ENCODE data around the gene HPSE2.
"Not testable (repeated sequence)": the region's sequence is repeated elsewhere in the genome, so short reads cannot be mapped to it uniquely, and the experiment has no call there.

The HPSE2 gene

GRCh38 chr10:99005254-99005653 is 230.4 kb downstream of the HPSE2 start:
- DNase-seq (ENCODE audit: low spot score) = no peak

GRCh38 chr10:99004738-99005137 is 230.9 kb downstream of the HPSE2 start:
- no peak for DNase-seq (ENCODE audit: low spot score)

GRCh38 chr10:99002392-99002791 is 233.3 kb downstream of the HPSE2 start:
- DNase-seq (ENCODE audit: low spot score) = no peak

- no peak for DNase-seq (ENCODE audit: low spot score)
Observed at GRCh38 chr10:98997596-98997995, 238.1 kb downstream of the HPSE2 start.

- no peak for DNase-seq (ENCODE audit: low spot score)
Observed at GRCh38 chr10:98994030-98994429, 241.6 kb downstream of the HPSE2 start.

- not testable (repeated sequence) for DNase-seq (ENCODE audit: low spot score)
Observed at GRCh38 chr10:98983751-98984150, 251.9 kb downstream of the HPSE2 start.

GRCh38 chr10:98980353-98980752 is 255.3 kb downstream of the HPSE2 start:
- no peak for DNase-seq (ENCODE audit: low spot score)

GRCh38 chr10:98971464-98971863 is 264.2 kb downstream of the HPSE2 start:
- DNase-seq (ENCODE audit: low spot score) = no peak

GRCh38 chr10:98967601-98968000 is 268.1 kb downstream of the HPSE2 start:
- DNase-seq (ENCODE audit: low spot score) = no peak

GRCh38 chr10:98963608-98964007 is 272.0 kb downstream of the HPSE2 start:
- no peak for DNase-seq (ENCODE audit: low spot score)

GRCh38 chr10:98959379-98959778 is 276.3 kb downstream of the HPSE2 start:
- no peak for DNase-seq (ENCODE audit: low spot score)

- DNase-seq (ENCODE audit: low spot score) = no peak
Observed at GRCh38 chr10:98957801-98958200, 277.9 kb downstream of the HPSE2 start.

- no peak for DNase-seq (ENCODE audit: low spot score)
Observed at GRCh38 chr10:98956576-98957260, 278.9 kb downstream of the HPSE2 start.

- no peak for DNase-seq (ENCODE audit: low spot score)
Observed at GRCh38 chr10:98953251-98953650, 282.4 kb downstream of the HPSE2 start.

- no peak for DNase-seq (ENCODE audit: low spot score)
Observed at GRCh38 chr10:98951269-98952000, 284.2 kb downstream of the HPSE2 start.

GRCh38 chr10:98950106-98950505 is 285.5 kb downstream of the HPSE2 start:
- no peak for DNase-seq (ENCODE audit: low spot score)

GRCh38 chr10:98949306-98949705 is 286.3 kb downstream of the HPSE2 start:
- no peak for DNase-seq (ENCODE audit: low spot score)

- no peak for DNase-seq (ENCODE audit: low spot score)
Observed at GRCh38 chr10:98943681-98944080, 292.0 kb downstream of the HPSE2 start.

- DNase-seq (ENCODE audit: low spot score) = no peak
Observed at GRCh38 chr10:98929709-98930108, 305.9 kb downstream of the HPSE2 start.

GRCh38 chr10:98925651-98926050 is 310.0 kb downstream of the HPSE2 start:
- DNase-seq (ENCODE audit: low spot score) = no peak

- DNase-seq (ENCODE audit: low spot score) = no peak
Observed at GRCh38 chr10:98924526-98924925, 311.1 kb downstream of the HPSE2 start.

- DNase-seq (ENCODE audit: low spot score) = no peak
Observed at GRCh38 chr10:98921316-98921715, 314.3 kb downstream of the HPSE2 start.

- DNase-seq (ENCODE audit: low spot score) = no peak
Observed at GRCh38 chr10:98920807-98921206, 314.8 kb downstream of the HPSE2 start.

GRCh38 chr10:98920360-98920759 is 315.3 kb downstream of the HPSE2 start:
- no peak for DNase-seq (ENCODE audit: low spot score)

Measured in putamen (tissue), 1 donor.